Activated CD8-positive, alpha-beta memory T cell treated with anti-CD3 and anti-CD28 coated beads, Interleukin-2, amount 10 ng/mL, durations not matched to agents 7 days and 5 days (primary cell): ENCODE data around the gene DCAF17. TPM values are rescaled to one million over a fixed set of nuclear protein-coding genes. Genes with fewer than 3 reads are reported as not detected.

Source experiments
- ATAC-seq: fragments of 150-1000 bp; cut with Tn5 transposase; one replicate; pipeline ENCODE4 v1.10.0; 2021; ENCODE audit warnings: moderate library complexity
- CTCF ChIA-PET: fragments of 350-600 bp; sonication (Branson Sonifier 250); formaldehyde crosslinking; loops from one replicate; lab custom pipeline; 2021; ENCODE audit warnings: antibody characterized with exemption; lab: Charles Lee
- DNase-seq: peaks from one replicate; pipeline ENCODE4 v3.0.0-alpha.2; 2020
- H3K27ac Mint-ChIP-seq: one replicate; pipeline ENCODE4 v1.8.0; 2021; ENCODE audit warnings: mild to moderate bottlenecking, mixed read lengths
- H3K27me3 Mint-ChIP-seq: one replicate; pipeline ENCODE4 v1.8.0; 2021; ENCODE audit warnings: mixed read lengths
- H3K36me3 Mint-ChIP-seq: one replicate; pipeline ENCODE4 v1.8.0; 2021; ENCODE audit warnings: mild to moderate bottlenecking, mixed read lengths
- H3K4me1 Mint-ChIP-seq: one replicate; pipeline ENCODE4 v1.8.0; 2021; ENCODE audit warnings: mixed read lengths
- H3K4me3 Mint-ChIP-seq: one replicate; pipeline ENCODE4 v1.8.0; 2021; ENCODE audit warnings: mild to moderate bottlenecking, moderate library complexity, mixed read lengths
- H3K9me3 Mint-ChIP-seq: one replicate; pipeline ENCODE4 v1.8.0; 2022; ENCODE audit warnings: low read depth, mixed read lengths
- total RNA-seq, 2 experiments: library from RNA; stranded (reverse); gene quantifications; one replicate each; pipeline ENCODE4 v1.2.3, GENCODE V29; 2021

The DCAF17 gene
- total RNA-seq, 2 experiments from 2014 or later: 18.7 to 19.7 TPM

DNA sequence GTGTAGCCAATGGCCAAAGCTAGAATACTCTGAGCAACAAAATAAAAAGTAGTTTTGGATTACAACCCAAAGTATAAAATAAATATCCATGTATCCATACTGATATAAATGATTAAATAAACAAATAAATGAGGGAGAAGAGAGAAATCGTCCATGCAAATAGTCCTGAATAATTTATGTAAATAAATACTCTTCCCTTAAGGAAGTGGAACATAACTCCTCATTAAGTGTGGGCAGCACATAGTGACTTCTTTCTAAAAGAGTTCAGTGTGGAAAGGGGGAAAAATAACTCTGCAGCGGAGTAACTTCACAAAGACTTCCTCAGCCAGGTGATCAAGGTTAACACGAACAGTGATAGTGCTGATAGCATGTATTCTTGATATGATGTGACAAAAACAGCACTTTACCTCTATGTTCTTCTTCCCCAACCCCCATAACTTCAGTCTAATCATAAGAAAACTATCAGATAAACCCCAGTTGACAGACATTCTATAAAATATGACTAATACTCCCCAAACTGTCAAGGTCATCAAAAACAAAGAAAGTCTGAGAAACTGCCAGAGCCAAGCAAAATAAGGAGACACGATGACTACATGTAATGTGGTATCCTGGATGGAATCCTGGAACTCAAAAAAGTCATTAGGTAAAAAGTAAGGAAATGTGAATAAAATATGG, 31.0 kb upstream of the DCAF17 start:
- peaks cover 49% of the 10 kb centered on the region for H3K36me3 Mint-ChIP-seq
- peaks cover 9% of the 10 kb centered on the region for H3K9me3 Mint-ChIP-seq
- DNase-seq (no peak), ATAC-seq (no peak)
- CTCF ChIA-PET: no interaction called here
- no peak overlapping the region for H3K4me3 Mint-ChIP-seq
- peaks cover 43% of the 10 kb centered on the region for H3K4me1 Mint-ChIP-seq
- H3K27ac Mint-ChIP-seq: no peak overlapping the region
- no peaks in the 10 kb centered on the region for H3K27me3 Mint-ChIP-seq

DNA sequence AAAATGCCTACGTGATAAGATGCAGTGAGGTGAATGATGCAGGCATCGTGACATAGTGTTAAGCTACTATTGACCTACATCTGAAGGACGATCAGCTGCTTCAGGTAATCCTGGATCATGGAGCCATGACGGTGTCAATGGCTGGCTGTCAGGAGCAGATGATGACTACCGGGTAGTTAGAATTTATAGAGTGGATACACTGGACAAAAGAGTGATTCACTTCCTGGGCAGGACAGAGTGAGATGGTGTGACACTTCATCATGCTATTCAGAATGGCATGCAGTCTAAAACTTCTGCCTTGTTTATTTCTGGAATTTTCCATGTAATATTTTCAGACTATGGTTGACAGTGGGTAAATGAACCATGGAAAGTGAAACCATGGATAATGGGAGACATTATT, 29.8 kb upstream of the DCAF17 start:
- H3K36me3 Mint-ChIP-seq: peaks cover 46% of the 10 kb centered on the region
- DNase-seq (no peak), ATAC-seq (no peak)
- H3K9me3 Mint-ChIP-seq: peaks cover 9% of the 10 kb centered on the region
- no peaks in the 10 kb centered on the region for H3K27me3 Mint-ChIP-seq
- H3K27ac Mint-ChIP-seq: no peak overlapping the region
- CTCF ChIA-PET: no interaction called here
- H3K4me3 Mint-ChIP-seq: no peak overlapping the region
- peaks cover 40% of the 10 kb centered on the region for H3K4me1 Mint-ChIP-seq

DNA sequence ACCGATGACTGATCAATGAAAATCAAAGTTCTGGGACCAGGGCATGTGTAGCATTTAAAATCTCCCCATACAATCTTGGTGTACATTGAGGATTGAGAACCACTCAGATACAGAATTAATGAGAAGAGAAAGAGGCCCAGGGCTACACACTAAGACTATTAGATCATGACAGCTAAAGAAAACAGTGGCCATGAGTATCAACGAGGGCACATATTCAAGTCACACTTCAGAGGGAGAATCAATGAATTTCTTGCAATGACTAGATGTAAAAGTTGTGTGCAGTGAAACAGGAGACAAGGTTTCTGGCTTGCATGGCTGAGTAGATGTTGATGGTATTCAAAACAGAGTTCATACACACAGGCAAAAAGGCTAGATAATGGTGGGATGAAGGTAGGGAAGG, 29.3 kb upstream of the DCAF17 start:
- ATAC-seq (no peak), DNase-seq (no peak)
- H3K27me3 Mint-ChIP-seq: no peaks in the 10 kb centered on the region
- H3K4me1 Mint-ChIP-seq: peaks cover 42% of the 10 kb centered on the region
- no peak overlapping the region for H3K4me3 Mint-ChIP-seq
- H3K27ac Mint-ChIP-seq: no peak overlapping the region
- peaks cover 9% of the 10 kb centered on the region for H3K9me3 Mint-ChIP-seq
- peaks cover 46% of the 10 kb centered on the region for H3K36me3 Mint-ChIP-seq
- CTCF ChIA-PET: no interaction called here

DNA sequence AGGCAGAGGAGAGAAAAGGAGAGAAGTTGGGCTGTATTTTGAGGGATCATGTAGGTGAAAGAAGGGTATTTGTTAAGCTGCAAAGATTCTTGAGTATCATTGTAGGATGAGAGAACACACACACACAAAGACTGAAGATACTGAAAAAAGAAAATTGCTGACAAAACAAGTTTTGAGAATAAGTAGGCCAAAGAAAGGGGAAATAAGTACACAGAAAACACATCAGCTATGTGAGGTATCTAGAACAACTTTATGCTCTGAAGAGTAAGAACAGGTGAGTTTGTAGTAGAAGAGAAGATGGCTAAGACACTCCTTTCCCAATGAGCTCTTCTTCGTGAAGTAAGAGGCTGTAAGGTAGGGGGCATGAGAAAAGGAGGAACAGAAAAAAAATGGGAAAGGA, 28.5 kb upstream of the DCAF17 start:
- ATAC-seq: no peak
- H3K27ac Mint-ChIP-seq: no peak overlapping the region
- H3K36me3 Mint-ChIP-seq: peaks cover 42% of the 10 kb centered on the region

DNA sequence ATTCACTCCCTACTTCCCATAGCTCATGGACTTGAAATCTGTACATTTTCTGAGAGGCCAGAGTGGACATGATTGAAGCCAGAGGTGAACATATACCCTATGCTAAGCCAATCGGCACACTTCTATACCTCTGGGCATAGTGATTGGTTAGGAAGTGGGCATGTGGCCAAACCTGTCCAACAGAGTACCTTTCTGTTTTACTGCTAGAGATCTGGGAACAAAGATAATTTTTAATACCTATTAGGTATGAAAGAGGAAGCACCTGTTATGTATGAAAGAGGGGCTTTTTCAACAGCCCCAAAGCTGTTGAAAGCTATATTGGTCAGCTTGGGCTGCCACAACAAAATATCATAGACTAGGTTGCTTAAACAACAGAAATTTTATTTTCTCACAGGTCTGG, 28.0 kb upstream of the DCAF17 start:
- no peak for ATAC-seq
- no peaks in the 10 kb centered on the region for H3K27me3 Mint-ChIP-seq
- H3K4me3 Mint-ChIP-seq: no peak overlapping the region

More for the DNA sequence above, 28.5 kb upstream of the DCAF17 start:
- Mint-ChIP-seq H3K9me3 (peaks cover 9% of the 10 kb centered on the region), H3K4me1 (peaks cover 47% of the 10 kb centered on the region), H3K4me3 (no peak overlapping the region), H3K27me3 (no peaks in the 10 kb centered on the region)
- CTCF ChIA-PET: interaction anchor here (1.1 kb wide), 1 partner anchor 11 kb away, joined by 3 read pairs; no protein-coding TSS in a partner anchor
- DNase-seq: no peak

DNA sequence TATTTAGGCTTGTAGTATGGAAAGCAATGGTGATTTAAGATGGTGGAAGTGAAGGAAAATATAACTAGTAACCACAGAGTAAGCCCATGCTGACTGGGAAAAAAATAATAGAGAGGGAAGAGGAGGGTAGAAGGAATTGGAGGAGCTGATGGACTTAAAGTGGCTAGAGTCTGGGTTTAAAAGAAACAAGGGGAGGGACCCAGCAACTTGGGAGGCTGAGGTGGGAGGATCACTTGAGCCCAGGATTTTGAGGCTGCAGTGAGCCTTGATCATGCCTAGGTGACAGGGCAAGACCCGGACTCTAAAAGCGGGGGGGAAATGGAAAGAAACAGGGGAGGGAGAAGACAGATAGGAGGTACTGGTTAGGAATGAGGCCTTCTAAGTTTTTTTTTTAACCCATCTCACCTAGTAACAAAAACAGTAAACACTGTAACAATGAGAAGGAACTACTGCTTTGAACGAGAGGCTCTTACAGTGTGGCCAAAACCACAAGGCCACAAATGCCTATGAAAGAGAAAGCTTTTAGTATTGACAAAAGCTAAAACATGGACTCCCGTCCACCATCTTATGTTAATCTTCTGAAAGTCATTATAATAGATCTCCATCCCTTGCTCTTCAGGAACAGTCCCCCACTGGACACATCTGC, 26.9 kb upstream of the DCAF17 start:
- peaks cover 51% of the 10 kb centered on the region for H3K4me1 Mint-ChIP-seq
- peaks cover 30% of the 10 kb centered on the region for H3K36me3 Mint-ChIP-seq

More for the DNA sequence above, 28.0 kb upstream of the DCAF17 start:
- H3K27ac Mint-ChIP-seq: no peak overlapping the region
- peaks cover 47% of the 10 kb centered on the region for H3K4me1 Mint-ChIP-seq
- peaks cover 38% of the 10 kb centered on the region for H3K36me3 Mint-ChIP-seq
- CTCF ChIA-PET: interaction anchor here (1.1 kb wide), 1 partner anchor 10 kb away, joined by 3 read pairs; no protein-coding TSS in a partner anchor
- peaks cover 9% of the 10 kb centered on the region for H3K9me3 Mint-ChIP-seq
- DNase-seq: no peak

DNA sequence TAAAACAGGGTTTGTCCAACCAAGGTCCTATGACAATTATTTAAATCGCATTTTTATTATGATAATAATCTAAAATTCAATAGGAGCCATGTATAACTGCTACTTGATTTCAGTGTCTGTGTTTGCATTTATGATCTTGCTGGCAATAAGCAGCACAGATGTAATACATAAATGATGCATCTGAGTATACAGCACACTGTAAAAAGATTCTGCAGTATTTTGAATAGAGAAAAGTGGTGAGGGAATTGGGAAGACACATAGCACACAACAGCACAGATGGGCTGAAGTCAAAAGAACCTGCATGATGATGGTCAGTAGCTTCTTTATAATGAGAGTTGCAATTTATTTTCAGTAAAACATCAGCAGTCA, 26.4 kb upstream of the DCAF17 start:
- CTCF ChIA-PET: interaction anchor here (0.7 to 1.2 kb wide), 3 partner anchors 9 to 73 kb away, joined by 3 to 4 read pairs (median 3); no protein-coding TSS in a partner anchor
- Mint-ChIP-seq H3K36me3 (peaks cover 28% of the 10 kb centered on the region), H3K9me3 (peaks cover 3% of the 10 kb centered on the region), H3K27ac (no peak overlapping the region), H3K4me1 (peaks cover 51% of the 10 kb centered on the region), H3K27me3 (no peaks in the 10 kb centered on the region), H3K4me3 (no peak overlapping the region)
- ATAC-seq (no peak), DNase-seq (no peak)

More for the DNA sequence above, 26.9 kb upstream of the DCAF17 start:
- no peak overlapping the region for H3K4me3 Mint-ChIP-seq
- CTCF ChIA-PET: no interaction called here
- no peaks in the 10 kb centered on the region for H3K27me3 Mint-ChIP-seq
- no peak overlapping the region for H3K27ac Mint-ChIP-seq
- peaks cover 4% of the 10 kb centered on the region for H3K9me3 Mint-ChIP-seq
- peak; percentile 69 for ATAC-seq
- peak; percentile 56 for DNase-seq

DNA sequence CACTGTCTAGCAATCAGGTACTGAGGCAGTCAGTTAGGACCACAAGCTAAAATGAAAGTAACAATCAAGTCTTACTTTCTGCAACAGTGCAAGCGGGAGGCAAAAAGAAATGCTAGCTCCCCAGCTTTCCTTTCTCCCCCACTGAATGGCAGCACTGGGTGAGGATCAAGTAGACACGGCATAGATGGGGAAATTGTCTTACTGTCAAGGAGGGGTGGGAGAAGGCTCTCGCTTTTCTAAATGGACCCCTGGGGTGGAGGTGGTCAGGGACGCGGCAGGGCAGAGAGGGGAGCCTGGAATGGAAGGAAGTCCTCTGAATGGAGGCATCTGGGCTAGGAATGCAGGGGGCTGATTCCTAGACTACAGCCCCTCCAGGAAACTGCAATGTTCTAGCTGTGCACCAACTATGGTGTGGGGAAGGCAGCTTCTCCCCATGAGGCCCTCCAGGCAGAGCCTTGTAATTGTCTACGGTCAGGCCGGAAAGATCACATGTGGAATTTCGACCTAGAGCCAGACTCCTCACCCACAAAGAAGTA, 24.5 kb upstream of the DCAF17 start:
- Mint-ChIP-seq H3K4me1 (peaks cover 42% of the 10 kb centered on the region), H3K4me3 (peak overlapping the region; percentile 56), H3K27ac (peak overlapping the region; percentile 58), H3K9me3 (peaks cover 3% of the 10 kb centered on the region), H3K36me3 (peaks cover 21% of the 10 kb centered on the region), H3K27me3 (no peaks in the 10 kb centered on the region)
- ATAC-seq: peak; percentile 63
- CTCF ChIA-PET: interaction anchor here (0.5 kb wide), 1 partner anchor 159 kb away, joined by 3 read pairs; no protein-coding TSS in a partner anchor
- DNase-seq: no peak

DNA sequence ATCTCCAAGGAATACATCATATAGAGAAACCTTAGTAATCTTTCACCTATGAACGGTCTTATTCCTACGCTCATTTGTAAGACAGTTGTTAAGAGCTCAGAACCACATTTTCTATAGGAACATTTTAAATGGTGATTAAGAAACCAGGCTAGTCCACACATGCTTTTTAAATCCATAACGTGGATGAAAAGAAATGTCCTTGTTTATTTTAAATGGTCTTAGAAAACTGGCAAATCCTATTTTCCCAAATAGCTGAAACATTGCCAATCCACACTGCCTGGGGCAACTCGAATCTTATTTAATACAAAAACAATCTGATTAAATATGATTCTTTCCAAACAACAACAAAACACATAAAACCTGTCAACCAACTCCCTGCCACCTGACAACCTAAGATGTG, 23.9 kb upstream of the DCAF17 start:
- Mint-ChIP-seq H3K4me3 (no peak overlapping the region), H3K9me3 (peaks cover 3% of the 10 kb centered on the region), H3K27me3 (no peaks in the 10 kb centered on the region), H3K4me1 (peaks cover 41% of the 10 kb centered on the region), H3K36me3 (peaks cover 20% of the 10 kb centered on the region), H3K27ac (no peak overlapping the region)
- CTCF ChIA-PET: interaction anchor here (0.7 kb wide), 1 partner anchor 11 kb away, joined by 3 read pairs; no protein-coding TSS in a partner anchor
- DNase-seq: no peak
- no peak for ATAC-seq

DNA sequence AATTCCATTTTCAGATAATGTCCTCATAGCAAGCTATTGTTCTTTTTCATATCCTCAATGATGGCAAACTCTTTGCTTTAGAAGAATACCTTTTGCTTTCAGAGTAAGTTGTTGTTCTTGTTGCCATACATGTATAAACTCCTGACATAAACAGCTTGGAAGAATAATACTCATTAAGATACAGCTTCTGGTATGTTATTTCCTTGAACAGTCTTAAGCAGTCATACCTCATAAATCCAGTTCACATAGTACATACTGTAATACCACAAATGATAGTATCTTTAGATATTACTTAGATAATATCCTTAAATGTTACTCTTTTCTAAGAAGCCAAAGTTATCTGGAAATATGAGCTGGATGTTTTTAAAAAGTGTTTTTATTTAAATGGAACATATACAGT, 23.4 kb upstream of the DCAF17 start:
- CTCF ChIA-PET: interaction anchor here (0.7 kb wide), 1 partner anchor 11 kb away, joined by 3 read pairs; no protein-coding TSS in a partner anchor

DNA sequence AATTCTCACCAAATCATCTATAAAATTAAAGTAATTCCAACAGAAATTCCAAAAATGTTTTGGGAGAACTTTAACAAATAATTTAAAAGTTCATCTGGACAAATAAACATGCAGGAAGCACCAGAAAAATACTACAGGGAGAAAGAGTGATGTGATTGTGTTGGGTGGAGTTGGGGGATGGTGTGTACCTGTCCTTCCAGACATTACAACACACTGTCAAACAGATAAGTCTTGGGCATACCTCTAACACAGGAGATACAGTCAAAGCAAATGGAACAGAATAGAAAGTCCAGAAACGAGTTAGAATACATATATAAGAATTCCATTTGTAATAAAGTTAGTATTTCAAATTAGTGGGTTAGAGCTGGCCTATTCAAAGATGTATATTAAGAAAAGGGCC, 22.8 kb upstream of the DCAF17 start:
- Mint-ChIP-seq H3K4me1 (peaks cover 40% of the 10 kb centered on the region), H3K4me3 (no peak overlapping the region), H3K9me3 (peaks cover 3% of the 10 kb centered on the region), H3K27ac (no peak overlapping the region), H3K36me3 (peaks cover 13% of the 10 kb centered on the region), H3K27me3 (no peaks in the 10 kb centered on the region)
- no peak for DNase-seq
- no peak for ATAC-seq
- CTCF ChIA-PET: no interaction called here

More for the DNA sequence above, 23.4 kb upstream of the DCAF17 start:
- DNase-seq: no peak
- H3K4me3 Mint-ChIP-seq: no peak overlapping the region
- H3K9me3 Mint-ChIP-seq: peaks cover 3% of the 10 kb centered on the region
- H3K4me1 Mint-ChIP-seq: peaks cover 38% of the 10 kb centered on the region
- no peak for ATAC-seq
- no peaks in the 10 kb centered on the region for H3K27me3 Mint-ChIP-seq
- H3K36me3 Mint-ChIP-seq: peaks cover 16% of the 10 kb centered on the region
- no peak overlapping the region for H3K27ac Mint-ChIP-seq

DNA sequence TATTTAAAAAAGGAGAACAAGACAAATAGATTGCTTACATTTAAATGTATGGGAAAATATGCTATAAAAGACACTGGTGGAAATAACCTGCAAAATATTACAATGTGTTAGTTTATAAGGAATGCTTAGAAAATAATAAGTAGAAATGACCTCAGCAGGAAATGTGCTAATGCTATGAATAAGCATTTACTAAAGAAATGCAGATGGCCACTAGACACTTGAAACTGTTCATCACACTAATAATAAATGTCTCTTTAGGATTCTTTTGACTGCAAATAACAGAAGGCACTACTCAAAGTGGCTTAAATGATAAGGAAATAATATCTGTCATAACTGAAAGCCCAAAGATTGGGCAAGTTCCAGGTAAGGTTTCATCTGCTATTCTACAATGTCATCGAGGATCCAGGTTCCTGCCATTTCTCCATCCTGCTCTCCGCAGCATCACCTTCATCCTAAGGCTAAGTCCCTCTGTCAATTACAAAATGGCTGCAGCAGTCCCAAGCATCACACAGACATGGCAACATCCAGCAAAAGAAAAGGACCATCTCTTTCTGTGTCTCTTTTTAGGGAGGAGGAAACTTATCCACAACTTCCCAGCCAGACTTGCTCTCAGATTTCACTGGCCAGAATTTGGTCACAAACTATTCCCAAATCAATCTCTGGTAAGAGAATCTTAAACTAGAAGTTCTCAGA, 22.1 kb upstream of the DCAF17 start:
- H3K4me3 Mint-ChIP-seq: no peak overlapping the region
- DNase-seq: no peak
- no peak overlapping the region for H3K27ac Mint-ChIP-seq
- CTCF ChIA-PET: no interaction called here
- peaks cover 38% of the 10 kb centered on the region for H3K4me1 Mint-ChIP-seq
- H3K9me3 Mint-ChIP-seq: peaks cover 1% of the 10 kb centered on the region
- ATAC-seq: no peak
- H3K36me3 Mint-ChIP-seq: peaks cover 10% of the 10 kb centered on the region
- no peaks in the 10 kb centered on the region for H3K27me3 Mint-ChIP-seq

DNA sequence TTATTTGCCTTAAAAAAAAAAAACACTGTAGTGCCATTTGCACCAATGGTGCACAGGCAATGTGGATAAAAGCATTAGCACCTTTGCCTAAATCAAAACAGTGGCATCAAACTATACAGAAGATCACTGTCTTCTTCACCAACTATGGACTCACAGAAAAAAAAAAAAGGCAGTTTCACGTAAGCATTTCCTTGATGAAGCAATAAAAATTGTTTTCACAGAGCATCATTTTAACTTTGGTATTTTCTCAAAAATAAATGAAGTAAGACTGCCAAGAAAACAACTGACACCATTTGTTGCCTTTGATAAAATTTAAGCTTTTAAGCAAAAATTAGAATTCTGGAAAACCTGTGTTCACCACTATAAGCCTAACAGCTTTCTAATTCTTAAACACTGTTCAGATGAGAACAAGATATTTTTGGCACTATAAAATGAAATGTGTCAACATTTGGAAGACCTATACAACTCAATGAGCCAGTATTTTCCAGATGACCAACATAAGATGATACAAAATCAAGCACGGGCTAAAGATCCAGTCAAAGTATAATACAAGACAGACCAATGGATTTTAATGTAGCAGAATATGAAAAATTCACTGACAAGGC, 21.4 kb upstream of the DCAF17 start:
- DNase-seq: no peak
- H3K4me3 Mint-ChIP-seq: no peak overlapping the region
- CTCF ChIA-PET: no interaction called here
- no peak overlapping the region for H3K27ac Mint-ChIP-seq
- H3K4me1 Mint-ChIP-seq: peaks cover 30% of the 10 kb centered on the region
- no peak for ATAC-seq
- H3K27me3 Mint-ChIP-seq: no peaks in the 10 kb centered on the region
- H3K36me3 Mint-ChIP-seq: peaks cover 10% of the 10 kb centered on the region
- H3K9me3 Mint-ChIP-seq: no peaks in the 10 kb centered on the region
